GM23338 (cell line): ENCODE results near the gene FOXP1. TPM values are rescaled to one million over a fixed set of nuclear protein-coding genes. Genes with fewer than 3 reads are reported as not detected.

Source experiments
- ATAC-seq: fragments of 200-7000 bp; cut with Tn5 transposase; 3 replicates; pipeline ENCODE4 v1.9.1; 2020
- DNase-seq: peaks from one replicate; pipeline ENCODE4 v3.0.0-alpha.2; 2015; ENCODE audit warnings: low spot score
- H2AFZ ChIP-seq: fragments of 200-600 bp; sonication (generic); 2 replicates; pipeline ENCODE4 v1.8.0; 2016; ENCODE audit warnings: antibody characterized with exemption, mild to moderate bottlenecking, moderate library complexity
- H3F3A ChIP-seq: fragments of 200-600 bp; sonication (generic); replicated peaks from 2 replicates; pipeline ENCODE4 v1.8.0; 2017; ENCODE audit warnings: antibody characterized with exemption, mixed run types, low read depth
- H3K27ac ChIP-seq: fragments of 200-600 bp; sonication (generic); 2 replicates; pipeline ENCODE4 v1.6.1; 2016; ENCODE audit warnings: low read depth
- H3K27me3 ChIP-seq: fragments of 200-600 bp; sonication (generic); 2 replicates; pipeline ENCODE4 v1.8.0; 2016; ENCODE audit warnings: mild to moderate bottlenecking, mixed run types, moderate library complexity; ENCODE audit not compliant: insufficient read depth
- H3K36me3 ChIP-seq: fragments of 200-600 bp; sonication (generic); 2 replicates; pipeline ENCODE4 v1.8.0; 2016; ENCODE audit warnings: mild to moderate bottlenecking; ENCODE audit not compliant: insufficient read depth
- H3K4me1 ChIP-seq: fragments of 200-600 bp; sonication (generic); 2 replicates; pipeline ENCODE4 v1.8.0; 2016; ENCODE audit warnings: mild to moderate bottlenecking, moderate library complexity; ENCODE audit not compliant: insufficient read depth
- H3K4me2 ChIP-seq: fragments of 200-600 bp; sonication (generic); 2 replicates; pipeline ENCODE4 v1.7.1; 2017; ENCODE audit warnings: mixed run types
- H3K4me3 ChIP-seq: fragments of 200-600 bp; sonication (generic); 2 replicates; pipeline ENCODE4 v1.6.1; 2016; ENCODE audit warnings: mixed run types
- H3K79me2 ChIP-seq: fragments of 200-600 bp; sonication (generic); replicated peaks from 2 replicates; pipeline ENCODE4 v1.8.0; 2017; ENCODE audit warnings: mild to moderate bottlenecking; ENCODE audit not compliant: insufficient read depth
- H3K9me2 ChIP-seq: fragments of 200-600 bp; sonication (generic); 2 replicates; pipeline ENCODE4 v1.8.0; 2017; ENCODE audit not compliant: insufficient read depth
- H4K20me1 ChIP-seq: fragments of 200-600 bp; sonication (generic); replicated peaks from 2 replicates; pipeline ENCODE4 v1.8.0; 2017; ENCODE audit warnings: mild to moderate bottlenecking; ENCODE audit not compliant: insufficient read depth
- H3K27ac Mint-ChIP-seq: 2 replicates; pipeline ENCODE4 v1.8.0; 2020; ENCODE audit warnings: inconsistent platforms, mild to moderate bottlenecking, moderate library complexity, mixed read lengths
- H3K27me3 Mint-ChIP-seq: 3 replicates; pipeline ENCODE4 v1.8.0; 2022; ENCODE audit warnings: low read depth, mild to moderate bottlenecking, moderate library complexity, mixed read lengths, inconsistent platforms; ENCODE audit not compliant: insufficient read depth, poor library complexity
- H3K36me3 Mint-ChIP-seq: 3 replicates; pipeline ENCODE4 v1.8.0; 2021; ENCODE audit warnings: low read depth, mild to moderate bottlenecking, inconsistent platforms, moderate library complexity, mixed read lengths
- H3K4me1 Mint-ChIP-seq: 3 replicates; pipeline ENCODE4 v1.8.0; 2020; ENCODE audit warnings: mild to moderate bottlenecking, inconsistent platforms, mixed read lengths
- H3K4me3 Mint-ChIP-seq: 3 replicates; pipeline ENCODE4 v1.8.0; 2021; ENCODE audit warnings: moderate library complexity, mild to moderate bottlenecking, inconsistent platforms, mixed read lengths
- H3K9me3 Mint-ChIP-seq: 3 replicates; pipeline ENCODE4 v1.8.0; 2020; ENCODE audit warnings: moderate library complexity, mild to moderate bottlenecking, inconsistent platforms, mixed read lengths
- EZH2 ChIP-seq: fragments of 200-600 bp; sonication (generic); IDR thresholded peaks from one replicate; pipeline ENCODE4 v1.8.0; 2017; ENCODE audit warnings: antibody characterized with exemption, mild to moderate bottlenecking, low read depth; ENCODE audit not compliant: unreplicated experiment
- EZH2phosphoT487 ChIP-seq: fragments of 200-600 bp; sonication (generic); IDR thresholded peaks from one replicate; pipeline ENCODE4 v1.8.1; 2018; ENCODE audit warnings: antibody characterized with exemption; ENCODE audit not compliant: unreplicated experiment
- JUNB ChIP-seq: IDR thresholded peaks from one replicate; pipeline ENCODE4 v1.6.1; 2016; ENCODE audit warnings: antibody characterized with exemption; ENCODE audit not compliant: unreplicated experiment
- NANOG ChIP-seq: IDR thresholded peaks from 2 replicates; pipeline ENCODE4 v1.6.1; 2016; ENCODE audit warnings: antibody characterized with exemption, borderline replicate concordance
- POLR2AphosphoS5 ChIP-seq: IDR thresholded peaks from 2 replicates; pipeline ENCODE4 v1.6.1; 2016; ENCODE audit warnings: antibody characterized with exemption, low read depth
- STAT1 ChIP-seq: IDR thresholded peaks from one replicate; pipeline ENCODE4 v1.6.1; 2016; ENCODE audit warnings: antibody characterized with exemption; ENCODE audit not compliant: unreplicated experiment
- ZNF114 ChIP-seq: fragments of 250-450 bp; sonication (Bioruptor Pico); IDR thresholded peaks from 2 replicates; pipeline ENCODE4 v1.5.0; 2020; ENCODE audit warnings: mild to moderate bottlenecking, moderate library complexity
- ZNF331 ChIP-seq: fragments of 250-450 bp; sonication (Bioruptor Pico); IDR thresholded peaks from 2 replicates; pipeline ENCODE4 v1.5.0; 2020; ENCODE audit warnings: low read depth, mild to moderate bottlenecking, moderate library complexity
- polyA plus RNA-seq: library from polyadenylated mRNA; unstranded; fragments of >200 nt; fragmentation: Nextera tagmentation; extraction: Ambion mirVana; gene quantifications from 2 replicates; pipeline ENCODE4 v1.2.1, GENCODE V29; 2016
- total RNA-seq: library from RNA; depleted of rRNA; stranded (reverse); fragments of >200 nt; shearing (Covaris generic); gene quantifications from 2 replicates; pipeline ENCODE4 v1.2.3, GENCODE V29; 2014
- TF ChIP-seq, protein P1 (sequence below): IDR thresholded peaks from one replicate; pipeline ENCODE4 v1.6.1; 2018; ENCODE audit warnings: antibody characterized with exemption; ENCODE audit not compliant: unreplicated experiment
- TF ChIP-seq, protein P2 (sequence below): fragments of 250-450 bp; sonication (Bioruptor Pico); IDR thresholded peaks from 2 replicates; pipeline ENCODE4 v1.5.0; 2020; ENCODE audit warnings: mild to moderate bottlenecking, moderate library complexity
- TF ChIP-seq, protein P3 (sequence below), 2 experiments: fragments of 200-600 bp in 1 of 2; sonication (generic) in 1 of 2; conservative IDR thresholded peaks; 2 replicates each; pipeline versions ENCODE4 v1.5.1 to v1.6.1; 2016 to 2017; ENCODE audit warnings: antibody characterized with exemption in 2 of 2, low read depth in 2 of 2, mild to moderate bottlenecking in 2 of 2, moderate library complexity in 1 of 2
- TF ChIP-seq, protein P4 (sequence below): IDR thresholded peaks from 2 replicates; pipeline ENCODE4 v1.6.1; 2016; ENCODE audit warnings: antibody characterized with exemption

FOXP1 gene
- total and polyA plus RNA-seq, 2 experiments from 2014 or later = 32.9 to 35.5 TPM

DNA sequence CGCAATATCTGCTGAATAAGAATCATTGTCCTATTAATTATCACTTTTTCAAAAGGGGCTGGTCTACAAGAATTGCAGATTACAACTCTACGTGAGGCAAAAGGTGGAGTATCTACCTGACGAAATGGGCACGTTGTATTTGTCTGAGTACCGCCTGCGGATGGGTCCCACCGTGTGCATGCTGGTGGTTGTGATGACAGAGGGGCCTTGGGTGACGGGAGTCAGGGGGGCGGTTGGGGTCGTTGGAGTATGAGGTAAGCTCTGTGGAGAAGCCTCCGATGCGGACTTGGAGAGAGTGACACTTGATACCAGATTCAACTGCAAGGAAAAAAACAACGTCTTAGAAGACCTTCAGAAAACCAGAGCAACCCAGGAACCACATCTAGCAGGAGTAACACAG, 605.8 kb downstream of the FOXP1 start:
- Histone ChIP-seq H3K79me2 (no peaks in the 10 kb centered on the region), H2AFZ (no peak overlapping the region), H4K20me1 (no peaks in the 10 kb centered on the region), H3K4me3 (no peak overlapping the region), H3K4me1 (peaks cover 11% of the 10 kb centered on the region; the same call in 1 of the 2 replicates), H3K36me3 (peaks cover 4% of the 10 kb centered on the region), H3K27me3 (no peaks in the 10 kb centered on the region), H3K9me2 (no peaks in the 10 kb centered on the region), H3K4me2 (no peak overlapping the region), H3F3A (no peaks in the 10 kb centered on the region), H3K27ac (no peak overlapping the region)
- Mint-ChIP-seq H3K36me3 (peaks cover 33% of the 10 kb centered on the region), H3K4me1 (peaks cover 25% of the 10 kb centered on the region), H3K4me3 (no peak overlapping the region), H3K27me3 (peaks cover 4% of the 10 kb centered on the region), H3K27ac (no peak overlapping the region), H3K9me3 (no peaks in the 10 kb centered on the region)
- no peak for TF ChIP-seq ZNF114 (CRISPR knock-in tag)
- TF ChIP-seq, protein P1, sequence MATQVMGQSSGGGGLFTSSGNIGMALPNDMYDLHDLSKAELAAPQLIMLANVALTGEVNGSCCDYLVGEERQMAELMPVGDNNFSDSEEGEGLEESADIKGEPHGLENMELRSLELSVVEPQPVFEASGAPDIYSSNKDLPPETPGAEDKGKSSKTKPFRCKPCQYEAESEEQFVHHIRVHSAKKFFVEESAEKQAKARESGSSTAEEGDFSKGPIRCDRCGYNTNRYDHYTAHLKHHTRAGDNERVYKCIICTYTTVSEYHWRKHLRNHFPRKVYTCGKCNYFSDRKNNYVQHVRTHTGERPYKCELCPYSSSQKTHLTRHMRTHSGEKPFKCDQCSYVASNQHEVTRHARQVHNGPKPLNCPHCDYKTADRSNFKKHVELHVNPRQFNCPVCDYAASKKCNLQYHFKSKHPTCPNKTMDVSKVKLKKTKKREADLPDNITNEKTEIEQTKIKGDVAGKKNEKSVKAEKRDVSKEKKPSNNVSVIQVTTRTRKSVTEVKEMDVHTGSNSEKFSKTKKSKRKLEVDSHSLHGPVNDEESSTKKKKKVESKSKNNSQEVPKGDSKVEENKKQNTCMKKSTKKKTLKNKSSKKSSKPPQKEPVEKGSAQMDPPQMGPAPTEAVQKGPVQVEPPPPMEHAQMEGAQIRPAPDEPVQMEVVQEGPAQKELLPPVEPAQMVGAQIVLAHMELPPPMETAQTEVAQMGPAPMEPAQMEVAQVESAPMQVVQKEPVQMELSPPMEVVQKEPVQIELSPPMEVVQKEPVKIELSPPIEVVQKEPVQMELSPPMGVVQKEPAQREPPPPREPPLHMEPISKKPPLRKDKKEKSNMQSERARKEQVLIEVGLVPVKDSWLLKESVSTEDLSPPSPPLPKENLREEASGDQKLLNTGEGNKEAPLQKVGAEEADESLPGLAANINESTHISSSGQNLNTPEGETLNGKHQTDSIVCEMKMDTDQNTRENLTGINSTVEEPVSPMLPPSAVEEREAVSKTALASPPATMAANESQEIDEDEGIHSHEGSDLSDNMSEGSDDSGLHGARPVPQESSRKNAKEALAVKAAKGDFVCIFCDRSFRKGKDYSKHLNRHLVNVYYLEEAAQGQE = no peak
- no peak for TF ChIP-seq POLR2AphosphoS5
- TF ChIP-seq JUNB = no peak
- TF ChIP-seq, protein P2, sequence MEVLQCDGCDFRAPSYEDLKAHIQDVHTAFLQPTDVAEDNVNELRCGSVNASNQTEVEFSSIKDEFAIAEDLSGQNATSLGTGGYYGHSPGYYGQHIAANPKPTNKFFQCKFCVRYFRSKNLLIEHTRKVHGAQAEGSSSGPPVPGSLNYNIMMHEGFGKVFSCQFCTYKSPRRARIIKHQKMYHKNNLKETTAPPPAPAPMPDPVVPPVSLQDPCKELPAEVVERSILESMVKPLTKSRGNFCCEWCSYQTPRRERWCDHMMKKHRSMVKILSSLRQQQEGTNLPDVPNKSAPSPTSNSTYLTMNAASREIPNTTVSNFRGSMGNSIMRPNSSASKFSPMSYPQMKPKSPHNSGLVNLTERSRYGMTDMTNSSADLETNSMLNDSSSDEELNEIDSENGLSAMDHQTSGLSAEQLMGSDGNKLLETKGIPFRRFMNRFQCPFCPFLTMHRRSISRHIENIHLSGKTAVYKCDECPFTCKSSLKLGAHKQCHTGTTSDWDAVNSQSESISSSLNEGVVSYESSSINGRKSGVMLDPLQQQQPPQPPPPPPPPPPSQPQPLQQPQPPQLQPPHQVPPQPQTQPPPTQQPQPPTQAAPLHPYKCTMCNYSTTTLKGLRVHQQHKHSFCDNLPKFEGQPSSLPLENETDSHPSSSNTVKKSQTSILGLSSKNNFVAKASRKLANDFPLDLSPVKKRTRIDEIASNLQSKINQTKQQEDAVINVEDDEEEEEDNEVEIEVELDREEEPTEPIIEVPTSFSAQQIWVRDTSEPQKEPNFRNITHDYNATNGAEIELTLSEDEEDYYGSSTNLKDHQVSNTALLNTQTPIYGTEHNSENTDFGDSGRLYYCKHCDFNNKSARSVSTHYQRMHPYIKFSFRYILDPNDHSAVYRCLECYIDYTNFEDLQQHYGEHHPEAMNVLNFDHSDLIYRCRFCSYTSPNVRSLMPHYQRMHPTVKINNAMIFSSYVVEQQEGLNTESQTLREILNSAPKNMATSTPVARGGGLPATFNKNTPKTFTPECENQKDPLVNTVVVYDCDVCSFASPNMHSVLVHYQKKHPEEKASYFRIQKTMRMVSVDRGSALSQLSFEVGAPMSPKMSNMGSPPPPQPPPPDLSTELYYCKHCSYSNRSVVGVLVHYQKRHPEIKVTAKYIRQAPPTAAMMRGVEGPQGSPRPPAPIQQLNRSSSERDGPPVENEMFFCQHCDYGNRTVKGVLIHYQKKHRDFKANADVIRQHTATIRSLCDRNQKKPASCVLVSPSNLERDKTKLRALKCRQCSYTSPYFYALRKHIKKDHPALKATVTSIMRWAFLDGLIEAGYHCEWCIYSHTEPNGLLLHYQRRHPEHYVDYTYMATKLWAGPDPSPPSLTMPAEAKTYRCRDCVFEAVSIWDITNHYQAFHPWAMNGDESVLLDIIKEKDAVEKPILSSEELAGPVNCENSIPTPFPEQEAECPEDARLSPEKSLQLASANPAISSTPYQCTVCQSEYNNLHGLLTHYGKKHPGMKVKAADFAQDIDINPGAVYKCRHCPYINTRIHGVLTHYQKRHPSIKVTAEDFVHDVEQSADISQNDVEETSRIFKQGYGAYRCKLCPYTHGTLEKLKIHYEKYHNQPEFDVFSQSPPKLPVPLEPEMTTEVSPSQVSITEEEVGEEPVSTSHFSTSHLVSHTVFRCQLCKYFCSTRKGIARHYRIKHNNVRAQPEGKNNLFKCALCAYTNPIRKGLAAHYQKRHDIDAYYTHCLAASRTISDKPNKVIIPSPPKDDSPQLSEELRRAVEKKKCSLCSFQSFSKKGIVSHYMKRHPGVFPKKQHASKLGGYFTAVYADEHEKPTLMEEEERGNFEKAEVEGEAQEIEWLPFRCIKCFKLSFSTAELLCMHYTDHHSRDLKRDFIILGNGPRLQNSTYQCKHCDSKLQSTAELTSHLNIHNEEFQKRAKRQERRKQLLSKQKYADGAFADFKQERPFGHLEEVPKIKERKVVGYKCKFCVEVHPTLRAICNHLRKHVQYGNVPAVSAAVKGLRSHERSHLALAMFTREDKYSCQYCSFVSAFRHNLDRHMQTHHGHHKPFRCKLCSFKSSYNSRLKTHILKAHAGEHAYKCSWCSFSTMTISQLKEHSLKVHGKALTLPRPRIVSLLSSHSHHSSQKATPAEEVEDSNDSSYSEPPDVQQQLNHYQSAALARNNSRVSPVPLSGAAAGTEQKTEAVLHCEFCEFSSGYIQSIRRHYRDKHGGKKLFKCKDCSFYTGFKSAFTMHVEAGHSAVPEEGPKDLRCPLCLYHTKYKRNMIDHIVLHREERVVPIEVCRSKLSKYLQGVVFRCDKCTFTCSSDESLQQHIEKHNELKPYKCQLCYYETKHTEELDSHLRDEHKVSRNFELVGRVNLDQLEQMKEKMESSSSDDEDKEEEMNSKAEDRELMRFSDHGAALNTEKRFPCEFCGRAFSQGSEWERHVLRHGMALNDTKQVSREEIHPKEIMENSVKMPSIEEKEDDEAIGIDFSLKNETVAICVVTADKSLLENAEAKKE (CRISPR knock-in tag) = no peak
- TF ChIP-seq NANOG = no peak
- no peak for TF ChIP-seq ZNF331 (CRISPR knock-in tag)
- TF ChIP-seq, protein P3, sequence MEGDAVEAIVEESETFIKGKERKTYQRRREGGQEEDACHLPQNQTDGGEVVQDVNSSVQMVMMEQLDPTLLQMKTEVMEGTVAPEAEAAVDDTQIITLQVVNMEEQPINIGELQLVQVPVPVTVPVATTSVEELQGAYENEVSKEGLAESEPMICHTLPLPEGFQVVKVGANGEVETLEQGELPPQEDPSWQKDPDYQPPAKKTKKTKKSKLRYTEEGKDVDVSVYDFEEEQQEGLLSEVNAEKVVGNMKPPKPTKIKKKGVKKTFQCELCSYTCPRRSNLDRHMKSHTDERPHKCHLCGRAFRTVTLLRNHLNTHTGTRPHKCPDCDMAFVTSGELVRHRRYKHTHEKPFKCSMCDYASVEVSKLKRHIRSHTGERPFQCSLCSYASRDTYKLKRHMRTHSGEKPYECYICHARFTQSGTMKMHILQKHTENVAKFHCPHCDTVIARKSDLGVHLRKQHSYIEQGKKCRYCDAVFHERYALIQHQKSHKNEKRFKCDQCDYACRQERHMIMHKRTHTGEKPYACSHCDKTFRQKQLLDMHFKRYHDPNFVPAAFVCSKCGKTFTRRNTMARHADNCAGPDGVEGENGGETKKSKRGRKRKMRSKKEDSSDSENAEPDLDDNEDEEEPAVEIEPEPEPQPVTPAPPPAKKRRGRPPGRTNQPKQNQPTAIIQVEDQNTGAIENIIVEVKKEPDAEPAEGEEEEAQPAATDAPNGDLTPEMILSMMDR (conservative IDR thresholded peaks at IDR 0.05; ENCODE audit: low read depth in 2 of 2) = no peak
- TF ChIP-seq, protein P4, sequence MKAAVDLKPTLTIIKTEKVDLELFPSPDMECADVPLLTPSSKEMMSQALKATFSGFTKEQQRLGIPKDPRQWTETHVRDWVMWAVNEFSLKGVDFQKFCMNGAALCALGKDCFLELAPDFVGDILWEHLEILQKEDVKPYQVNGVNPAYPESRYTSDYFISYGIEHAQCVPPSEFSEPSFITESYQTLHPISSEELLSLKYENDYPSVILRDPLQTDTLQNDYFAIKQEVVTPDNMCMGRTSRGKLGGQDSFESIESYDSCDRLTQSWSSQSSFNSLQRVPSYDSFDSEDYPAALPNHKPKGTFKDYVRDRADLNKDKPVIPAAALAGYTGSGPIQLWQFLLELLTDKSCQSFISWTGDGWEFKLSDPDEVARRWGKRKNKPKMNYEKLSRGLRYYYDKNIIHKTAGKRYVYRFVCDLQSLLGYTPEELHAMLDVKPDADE = no peak
- no peak for TF ChIP-seq EZH2
- TF ChIP-seq STAT1 = no peak
- TF ChIP-seq EZH2phosphoT487 = no peak
- no peak for DNase-seq
- ATAC-seq = no peak
